Ectodermal cell (in vitro differentiated cells): ENCODE data around the gene BGN.

Source experiments
- H3K27ac ChIP-seq: 2 replicates; pipeline ENCODE4 v1.7.0; 2013; ENCODE audit warnings: mild to moderate bottlenecking, low read depth, low read length; ENCODE audit not compliant: insufficient read depth, poor library complexity, severe bottlenecking
- H3K27me3 ChIP-seq: 2 replicates; pipeline ENCODE4 v1.7.0; 2013; ENCODE audit warnings: mild to moderate bottlenecking, low read length; ENCODE audit not compliant: insufficient read depth, control insufficient read depth, poor library complexity, severe bottlenecking
- H3K36me3 ChIP-seq: one replicate; pipeline ENCODE4 v1.7.0; 2013; ENCODE audit warnings: low read length; ENCODE audit not compliant: control insufficient read depth, insufficient read depth
- H3K4me1 ChIP-seq: one replicate; pipeline ENCODE4 v1.7.0; 2013; ENCODE audit warnings: low read length; ENCODE audit not compliant: control insufficient read depth, insufficient read depth
- H3K4me3 ChIP-seq: 2 replicates; pipeline ENCODE4 v1.7.0; 2013; ENCODE audit warnings: low read depth, low read length, control low read depth; ENCODE audit not compliant: insufficient read depth
- H3K9me3 ChIP-seq: 2 replicates; pipeline ENCODE4 v1.7.0; 2013; ENCODE audit warnings: mild to moderate bottlenecking, low read length, moderate library complexity; ENCODE audit not compliant: control insufficient read depth
- WGBS, 2 experiments: methylation state at CpG; one replicate each; pipeline ENCODE4 v1.1.7; 2013; ENCODE audit warnings: missing lambda C conversion rate in 2 of 2; 5-methylcytosine and 5-hydroxymethylcytosine counted together

The BGN gene

GRCh38 chrX:153524234-153524633 lies 29.5 kb downstream of the BGN start:
- no peaks in the 10 kb centered on the region for H3K9me3 ChIP-seq
- no peak overlapping the region for H3K4me3 ChIP-seq
- peaks cover 9% of the 10 kb centered on the region for H3K27me3 ChIP-seq
- WGBS, 2 experiments: 89 to 97% methylated on average over 3 of the region's 3 CpGs
- H3K4me1 ChIP-seq: no peaks in the 10 kb centered on the region
- no peak overlapping the region for H3K27ac ChIP-seq
- H3K36me3 ChIP-seq: no peaks in the 10 kb centered on the region

GRCh38 chrX:153525451-153525850 lies 30.7 kb downstream of the BGN start:
- no peaks in the 10 kb centered on the region for H3K36me3 ChIP-seq
- 94 to 95% methylated on average over 6 of the region's 6 CpGs for WGBS, 2 experiments
- H3K4me1 ChIP-seq: no peaks in the 10 kb centered on the region
- H3K4me3 ChIP-seq: no peak overlapping the region
- no peak overlapping the region for H3K27ac ChIP-seq
- H3K27me3 ChIP-seq: peaks cover 3% of the 10 kb centered on the region
- no peaks in the 10 kb centered on the region for H3K9me3 ChIP-seq

GRCh38 chrX:153526042-153526441 lies 31.3 kb downstream of the BGN start:
- 82 to 93% methylated on average over 7 of the region's 7 CpGs for WGBS, 2 experiments
- H3K36me3 ChIP-seq: no peaks in the 10 kb centered on the region
- peaks cover 3% of the 10 kb centered on the region for H3K27me3 ChIP-seq
- H3K4me1 ChIP-seq: no peaks in the 10 kb centered on the region
- H3K9me3 ChIP-seq: no peaks in the 10 kb centered on the region
- H3K27ac ChIP-seq: no peak overlapping the region
- H3K4me3 ChIP-seq: no peak overlapping the region

- no peaks in the 10 kb centered on the region for H3K9me3 ChIP-seq
- H3K27me3 ChIP-seq: no peaks in the 10 kb centered on the region
- no peaks in the 10 kb centered on the region for H3K4me1 ChIP-seq
- WGBS, 2 experiments: 92 to 95% methylated on average over 10 of the region's 10 CpGs
- no peak overlapping the region for H3K4me3 ChIP-seq
- no peak overlapping the region for H3K27ac ChIP-seq
- H3K36me3 ChIP-seq: no peaks in the 10 kb centered on the region
Observed at GRCh38 chrX:153526801-153527200, 32.0 kb downstream of the BGN start.

GRCh38 chrX:153527208-153527607 lies 32.4 kb downstream of the BGN start:
- 84 to 93% methylated on average over 15 of the region's 15 CpGs for WGBS, 2 experiments
- no peak overlapping the region for H3K27ac ChIP-seq

GRCh38 chrX:153530411-153531129 lies 35.8 kb downstream of the BGN start:
- H3K27ac ChIP-seq: no peak overlapping the region
- H3K9me3 ChIP-seq: no peaks in the 10 kb centered on the region
- H3K4me1 ChIP-seq: no peaks in the 10 kb centered on the region
- no peaks in the 10 kb centered on the region for H3K27me3 ChIP-seq
- WGBS, 2 experiments: 78 to 90% methylated on average over 15 to 20 of the region's 20 CpGs
- no peak overlapping the region for H3K4me3 ChIP-seq
- H3K36me3 ChIP-seq: no peaks in the 10 kb centered on the region

More at GRCh38 chrX:153527208-153527607, 32.4 kb downstream of the BGN start:
- no peaks in the 10 kb centered on the region for H3K27me3 ChIP-seq
- no peaks in the 10 kb centered on the region for H3K4me1 ChIP-seq
- no peaks in the 10 kb centered on the region for H3K9me3 ChIP-seq
- no peak overlapping the region for H3K4me3 ChIP-seq
- H3K36me3 ChIP-seq: no peaks in the 10 kb centered on the region

- no peaks in the 10 kb centered on the region for H3K36me3 ChIP-seq
- 90 to 92% methylated on average over 15 of the region's 15 CpGs for WGBS, 2 experiments
- no peaks in the 10 kb centered on the region for H3K4me1 ChIP-seq
- no peak overlapping the region for H3K4me3 ChIP-seq
- H3K27ac ChIP-seq: no peak overlapping the region
- H3K9me3 ChIP-seq: no peaks in the 10 kb centered on the region
- no peaks in the 10 kb centered on the region for H3K27me3 ChIP-seq
Observed at GRCh38 chrX:153533091-153533490, 38.3 kb downstream of the BGN start.

GRCh38 chrX:153537080-153537479 lies 42.3 kb downstream of the BGN start:
- WGBS, 2 experiments: 90 to 92% methylated on average over 11 of the region's 11 CpGs
- Histone ChIP-seq H3K36me3 (no peaks in the 10 kb centered on the region), H3K27ac (no peak overlapping the region), H3K9me3 (no peaks in the 10 kb centered on the region), H3K4me3 (no peak overlapping the region), H3K4me1 (no peaks in the 10 kb centered on the region), H3K27me3 (no peaks in the 10 kb centered on the region)

GRCh38 chrX:153537526-153538295 lies 42.9 kb downstream of the BGN start:
- no peaks in the 10 kb centered on the region for H3K4me1 ChIP-seq
- H3K9me3 ChIP-seq: no peaks in the 10 kb centered on the region
- H3K36me3 ChIP-seq: no peaks in the 10 kb centered on the region
- whole genome bisulfite sequencing, 2 experiments: 88 to 90% methylated on average over 26 of the region's 26 CpGs
- no peaks in the 10 kb centered on the region for H3K27me3 ChIP-seq
- H3K27ac ChIP-seq: no peak overlapping the region
- no peak overlapping the region for H3K4me3 ChIP-seq

- no peaks in the 10 kb centered on the region for H3K4me1 ChIP-seq
- no peak overlapping the region for H3K27ac ChIP-seq
- no peak overlapping the region for H3K4me3 ChIP-seq
- H3K27me3 ChIP-seq: no peaks in the 10 kb centered on the region
- H3K36me3 ChIP-seq: no peaks in the 10 kb centered on the region
- no peaks in the 10 kb centered on the region for H3K9me3 ChIP-seq
- 90 to 92% methylated on average over 17 of the region's 17 CpGs for WGBS, 2 experiments
Observed at GRCh38 chrX:153538424-153538823, 43.6 kb downstream of the BGN start.
